ENCODE measurements around the gene GORASP2.

The GORASP2 gene

GRCh38 chr2:170985407-170985806 lies 56.4 kb downstream of the GORASP2 start:
- no peak for DNase-seq (ENCODE audit: low read depth)
- no peak overlapping the region for H3K4me3 ChIP-seq (ENCODE audit: low read depth, low read length)

- no peak overlapping the region for H3K4me3 ChIP-seq (ENCODE audit: low read depth, low read length)
- no peak for DNase-seq (ENCODE audit: low read depth)
Measured at GRCh38 chr2:170986566-170987258, 57.7 kb downstream of the GORASP2 start.

- H3K4me3 ChIP-seq (ENCODE audit: low read depth, low read length): no peak overlapping the region
- no peak for DNase-seq (ENCODE audit: low read depth)
Measured at GRCh38 chr2:170991398-170992182, 62.5 kb downstream of the GORASP2 start.

GRCh38 chr2:170996316-170996715 lies 67.3 kb downstream of the GORASP2 start:
- no peak overlapping the region for H3K4me3 ChIP-seq (ENCODE audit: low read depth, low read length)
- no peak for DNase-seq (ENCODE audit: low read depth)

- H3K4me3 ChIP-seq (ENCODE audit: low read depth, low read length): no peak overlapping the region
- no peak for DNase-seq (ENCODE audit: low read depth)
Measured at GRCh38 chr2:170997893-170998597, 69.0 kb downstream of the GORASP2 start.

- DNase-seq (ENCODE audit: low read depth): no peak
- H3K4me3 ChIP-seq (ENCODE audit: low read depth, low read length): no peak overlapping the region
Measured at GRCh38 chr2:170999654-171000053, 70.6 kb downstream of the GORASP2 start.

GRCh38 chr2:171004363-171004762 lies 75.3 kb downstream of the GORASP2 start:
- no peak for DNase-seq (ENCODE audit: low read depth)
- H3K4me3 ChIP-seq (ENCODE audit: low read depth, low read length): no peak overlapping the region

- H3K4me3 ChIP-seq (ENCODE audit: low read depth, low read length): no peak overlapping the region
- DNase-seq (ENCODE audit: low read depth): no peak
Measured at GRCh38 chr2:171004833-171005232, 75.8 kb downstream of the GORASP2 start.

GRCh38 chr2:171008550-171009205 lies 79.6 kb downstream of the GORASP2 start:
- H3K4me3 ChIP-seq (ENCODE audit: low read depth, low read length): no peak overlapping the region
- DNase-seq (ENCODE audit: low read depth): no peak

GRCh38 chr2:171009386-171009785 lies 80.3 kb downstream of the GORASP2 start:
- DNase-seq (ENCODE audit: low read depth): no peak
- no peak overlapping the region for H3K4me3 ChIP-seq (ENCODE audit: low read depth, low read length)

GRCh38 chr2:171013851-171014250 lies 84.8 kb downstream of the GORASP2 start:
- no peak overlapping the region for H3K4me3 ChIP-seq (ENCODE audit: low read depth, low read length)
- no peak for DNase-seq (ENCODE audit: low read depth)

- no peak for DNase-seq (ENCODE audit: low read depth)
Measured at GRCh38 chr2:171016125-171016524, 87.1 kb downstream of the GORASP2 start.

More at GRCh38 chr2:171016125-171016524, 87.1 kb downstream of the GORASP2 start:
- no peak overlapping the region for H3K4me3 ChIP-seq (ENCODE audit: low read depth, low read length)
